Right atrium auricular region (tissue), 2 donors: ENCODE measurements around the gene KIAA0232. TPM values are rescaled to one million over a fixed set of nuclear protein-coding genes. Genes with fewer than 3 reads are reported as not detected.

Experiments
- DNase-seq: peaks from one replicate; pipeline ENCODE4 v3.0.0-alpha.2; 2019; ENCODE audit warnings: low spot score
- H3K27ac ChIP-seq, 2 donors: fragments of 200-600 bp; sonication (generic); 1 replicate in 1 of 2; 2 replicates in 1 of 2; pipeline ENCODE4 v1.5.1; 2016 to 2019
- H3K27me3 ChIP-seq, 2 donors: fragments of 200-600 bp; sonication (generic); one replicate each; pipeline versions ENCODE4 v1.5.1 to v1.6.0; 2017 to 2019
- H3K36me3 ChIP-seq: fragments of 200-600 bp; sonication (generic); one replicate; pipeline ENCODE4 v1.5.1; 2016
- H3K4me1 ChIP-seq, 2 donors: fragments of 200-600 bp; sonication (generic); one replicate each; pipeline versions ENCODE4 v1.5.1 to v1.6.0; 2017 to 2019
- H3K4me3 ChIP-seq, 2 donors: fragments of 200-600 bp; sonication (generic); 1 replicate in 1 of 2; 2 replicates in 1 of 2; pipeline ENCODE4 v1.5.1; 2017 to 2019; ENCODE audit warnings: mild to moderate bottlenecking in 1 of 2, moderate library complexity in 1 of 2
- H3K9me3 ChIP-seq, 2 donors: fragments of 200-600 bp; sonication (generic); one replicate each; pipeline ENCODE4 v1.5.1; 2019
- CTCF ChIP-seq, 2 donors: fragments of 200-600 bp; sonication (generic); IDR thresholded peaks; one replicate each; pipeline ENCODE4 v1.5.1; 2019; ENCODE audit warnings: antibody characterized with exemption in 2 of 2
- total RNA-seq, 2 donors: library from RNA; depleted of rRNA; stranded (reverse); fragments of >200 nt; gene quantifications; one replicate each; pipeline ENCODE4 v1.1.0, GENCODE V29; 2016

Gene KIAA0232
- total RNA-seq, 2 donors from 2014 or later, result 47.5 to 69.4 TPM

- no peak for DNase-seq
- no peak overlapping the region for H3K27ac ChIP-seq
- H3K36me3 ChIP-seq, result no peaks in the 10 kb centered on the region
- no peaks in the 10 kb centered on the region for H3K27me3 ChIP-seq
- TF ChIP-seq CTCF (IDR thresholded peaks at IDR 0.05), result no peak
- H3K4me3 ChIP-seq, result no peak overlapping the region
- no peaks in the 10 kb centered on the region for H3K9me3 ChIP-seq
- peaks cover 0 to 24% of the 10 kb centered on the region in 2 donors for H3K4me1 ChIP-seq
Measured at GRCh38 chr4:6812766-6813165, 30.2 kb downstream of the KIAA0232 start.

GRCh38 chr4:6813725-6814124 is 31.2 kb downstream of the KIAA0232 start:
- H3K27me3 ChIP-seq, result no peaks in the 10 kb centered on the region
- H3K4me1 ChIP-seq, result peaks cover 0 to 14% of the 10 kb centered on the region in 2 donors
- no peak overlapping the region for H3K27ac ChIP-seq
- no peak for TF ChIP-seq CTCF (IDR thresholded peaks at IDR 0.05)
- H3K9me3 ChIP-seq, result peaks cover 0 to under 1% of the 10 kb centered on the region in 2 donors
- no peak overlapping the region for H3K4me3 ChIP-seq
- DNase-seq, result no peak
- no peaks in the 10 kb centered on the region for H3K36me3 ChIP-seq

DNA sequence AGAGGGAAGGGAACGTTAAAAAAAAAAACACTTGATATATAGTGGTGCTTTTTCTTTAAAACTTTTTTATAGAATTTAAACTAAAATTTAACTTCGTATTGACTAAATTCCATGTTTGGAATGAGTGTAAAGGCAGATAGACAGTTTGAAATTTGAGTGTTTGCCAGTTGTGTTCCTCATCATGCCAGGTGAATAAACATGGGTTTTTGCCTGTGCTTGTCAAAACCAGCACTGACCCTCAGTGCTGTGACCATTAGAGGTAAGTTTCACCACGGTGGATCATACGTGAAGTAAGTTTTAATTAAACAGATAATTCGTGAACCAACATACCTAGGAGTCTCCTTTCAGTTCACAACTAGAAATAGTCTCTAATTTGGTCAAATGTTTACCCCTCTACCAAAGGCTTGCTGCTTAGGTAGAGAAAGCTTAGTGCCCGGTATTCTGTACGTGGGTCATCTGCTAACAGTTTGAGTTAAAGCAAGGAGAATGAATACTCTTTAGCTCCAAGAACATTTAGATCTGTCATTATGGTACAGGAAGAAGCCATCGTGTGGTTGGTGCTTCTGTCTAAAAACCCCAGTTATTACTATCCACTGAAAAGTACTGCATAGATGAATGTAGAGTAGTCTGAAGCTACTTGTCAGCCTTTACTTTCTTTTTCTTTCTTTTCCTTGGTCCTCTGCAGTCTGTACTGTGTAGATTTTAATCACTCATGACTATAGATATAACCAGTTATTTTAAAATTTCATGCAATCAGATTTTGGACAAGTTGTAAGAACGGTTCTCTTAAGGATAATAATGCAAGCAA is 32.7 kb downstream of the KIAA0232 start:
- no peak overlapping the region for H3K27ac ChIP-seq
- no peak for DNase-seq
- H3K9me3 ChIP-seq, result peaks cover 0 to 11% of the 10 kb centered on the region in 2 donors
- H3K36me3 ChIP-seq, result no peaks in the 10 kb centered on the region
- no peak overlapping the region for H3K4me3 ChIP-seq
- TF ChIP-seq CTCF (IDR thresholded peaks at IDR 0.05), result no peak
- no peaks in the 10 kb centered on the region for H3K27me3 ChIP-seq
- H3K4me1 ChIP-seq, result peaks cover 0 to 6% of the 10 kb centered on the region in 2 donors

DNA sequence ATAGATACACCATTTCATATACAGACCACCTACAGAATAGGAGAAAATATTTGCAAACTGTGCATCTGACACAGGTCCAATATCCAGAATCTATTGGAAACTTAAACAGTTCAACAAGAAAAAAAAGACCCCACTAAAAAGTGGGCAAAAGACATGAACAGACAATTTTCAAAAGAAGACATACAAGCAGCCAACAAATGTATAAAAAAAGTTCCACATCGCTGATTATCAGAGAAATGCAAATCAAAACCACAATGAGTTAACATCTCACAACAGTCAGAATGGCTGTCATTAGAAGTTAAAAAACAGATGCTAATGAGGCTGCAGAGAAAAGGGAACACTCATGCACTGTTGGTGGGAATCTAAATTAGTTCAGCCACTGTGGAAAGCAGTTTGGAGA is 36.8 kb downstream of the KIAA0232 start:
- H3K4me1 ChIP-seq, result peaks cover 0 to 8% of the 10 kb centered on the region in 2 donors
- H3K4me3 ChIP-seq, result no peak overlapping the region
- TF ChIP-seq CTCF (IDR thresholded peaks at IDR 0.05), result no peak
- peaks cover 3 to 21% of the 10 kb centered on the region in 2 donors for H3K9me3 ChIP-seq
- no peaks in the 10 kb centered on the region for H3K27me3 ChIP-seq
- peaks cover 4% of the 10 kb centered on the region for H3K36me3 ChIP-seq
- H3K27ac ChIP-seq, result no peak overlapping the region
- DNase-seq, result no peak

- no peak overlapping the region for H3K4me3 ChIP-seq
- peaks cover 3 to 21% of the 10 kb centered on the region in 2 donors for H3K9me3 ChIP-seq
- peaks cover 0 to 14% of the 10 kb centered on the region in 2 donors for H3K4me1 ChIP-seq
- H3K27me3 ChIP-seq, result no peaks in the 10 kb centered on the region
- no peak for DNase-seq
- peaks cover 14% of the 10 kb centered on the region for H3K36me3 ChIP-seq
- H3K27ac ChIP-seq, result no peak overlapping the region
- TF ChIP-seq CTCF (IDR thresholded peaks at IDR 0.05), result no peak
Measured at GRCh38 chr4:6820695-6821094, 38.2 kb downstream of the KIAA0232 start.
